Loucy (cell line): Measurements from ENCODE around the gene PKP4.

ENCODE experiments used
- H2AFZ ChIP-seq: fragments of 200-600 bp; sonication (generic); 2 replicates; pipeline ENCODE4 v1.6.0; 2016; ENCODE audit warnings: antibody characterized with exemption, mild to moderate bottlenecking, low read length, moderate library complexity
- H3F3A ChIP-seq: fragments of 200-600 bp; 2 replicates; pipeline ENCODE4 v1.6.0; 2016; ENCODE audit warnings: antibody characterized with exemption, low read depth, mild to moderate bottlenecking
- H3K27me3 ChIP-seq: fragments of 200-600 bp; sonication (generic); 2 replicates; pipeline ENCODE4 v1.6.1; 2014; ENCODE audit warnings: low read length, mild to moderate bottlenecking; ENCODE audit not compliant: insufficient read depth, poor library complexity, severe bottlenecking
- H3K36me3 ChIP-seq: fragments of 200-600 bp; sonication (generic); 2 replicates; pipeline ENCODE4 v1.6.1; 2016; ENCODE audit warnings: low read length; ENCODE audit not compliant: insufficient read depth
- H3K4me1 ChIP-seq: fragments of 200-600 bp; sonication (generic); 2 replicates; pipeline ENCODE4 v1.5.1; 2014; ENCODE audit warnings: low read length, mild to moderate bottlenecking; ENCODE audit not compliant: insufficient read depth, poor library complexity, severe bottlenecking
- H3K4me2 ChIP-seq: fragments of 200-600 bp; sonication (generic); 2 replicates; pipeline ENCODE4 v1.6.0; 2014; ENCODE audit warnings: antibody characterized with exemption, low read length, low read depth, mild to moderate bottlenecking; ENCODE audit not compliant: poor library complexity, severe bottlenecking
- H3K4me3 ChIP-seq: fragments of 200-600 bp; sonication (generic); 2 replicates; pipeline ENCODE4 v1.5.1; 2014; ENCODE audit warnings: low read length, mild to moderate bottlenecking, mixed read lengths; ENCODE audit not compliant: poor library complexity, severe bottlenecking
- H3K79me2 ChIP-seq: fragments of 200-600 bp; sonication (generic); 2 replicates; pipeline ENCODE4 v1.6.1; 2014; ENCODE audit warnings: low read length; ENCODE audit not compliant: insufficient read depth
- H3K9ac ChIP-seq: fragments of 200-600 bp; sonication (generic); 2 replicates; pipeline ENCODE4 v1.6.0; 2014; ENCODE audit warnings: mild to moderate bottlenecking, low read depth, low read length, moderate library complexity; ENCODE audit not compliant: poor library complexity, severe bottlenecking
- H3K9me2 ChIP-seq: fragments of 200-600 bp; sonication (generic); replicated peaks from 2 replicates; pipeline ENCODE4 v1.6.1; 2016; ENCODE audit warnings: low read depth, low read length, mixed read lengths
- H3K9me3 ChIP-seq: fragments of 200-600 bp; sonication (generic); 2 replicates; pipeline ENCODE4 v1.6.1; 2014; ENCODE audit warnings: mild to moderate bottlenecking, antibody characterized with exemption, low read length, low read depth; ENCODE audit not compliant: insufficient read depth
- H4K20me1 ChIP-seq: fragments of 200-600 bp; sonication (generic); 2 replicates; pipeline ENCODE4 v1.6.0; 2014; ENCODE audit warnings: antibody characterized with exemption, low read length, mild to moderate bottlenecking; ENCODE audit not compliant: insufficient read depth, poor library complexity, severe bottlenecking
- EZH2phosphoT487 ChIP-seq: fragments of 200-600 bp; IDR thresholded peaks from 2 replicates; pipeline ENCODE4 v1.6.1; 2018; ENCODE audit warnings: antibody characterized with exemption, mild to moderate bottlenecking, moderate library complexity, borderline replicate concordance
- TF ChIP-seq, protein P1 (sequence below): fragments of 200-600 bp; sonication (generic); conservative IDR thresholded peaks from 2 replicates; pipeline ENCODE4 v1.5.1; 2014; ENCODE audit warnings: mild to moderate bottlenecking, antibody characterized with exemption, low read length

The PKP4 gene

DNA sequence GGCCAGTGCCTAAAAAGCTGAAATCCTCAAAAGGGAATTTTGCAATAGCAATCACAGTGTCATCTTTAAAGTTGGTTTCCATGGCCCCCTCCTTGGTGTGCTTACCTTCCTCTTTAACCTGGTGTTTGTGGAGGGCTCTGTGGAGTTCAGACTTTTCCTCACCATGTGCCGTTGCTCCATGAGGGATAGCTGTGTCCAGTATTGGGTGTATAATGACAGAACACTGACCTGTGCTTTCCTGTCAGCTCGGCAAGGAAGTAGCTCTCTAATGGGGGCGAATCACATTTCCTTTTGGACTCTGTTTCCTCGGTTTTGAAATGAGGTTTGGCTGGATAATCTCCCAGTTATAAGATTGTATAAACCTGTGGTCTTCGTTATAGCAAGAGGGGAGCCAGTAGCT lies 172.4 kb downstream of the PKP4 start:
- H3K79me2 ChIP-seq = no peaks in the 10 kb centered on the region
- H3K4me2 ChIP-seq = no peak overlapping the region
- H3K9me3 ChIP-seq = no peaks in the 10 kb centered on the region
- peaks cover 25% of the 10 kb centered on the region for H3K36me3 ChIP-seq
- no peaks in the 10 kb centered on the region for H3K9me2 ChIP-seq
- H3K9ac ChIP-seq = no peak overlapping the region
- H3F3A ChIP-seq = no peaks in the 10 kb centered on the region
- no peaks in the 10 kb centered on the region for H3K27me3 ChIP-seq
- TF ChIP-seq, protein P1, sequence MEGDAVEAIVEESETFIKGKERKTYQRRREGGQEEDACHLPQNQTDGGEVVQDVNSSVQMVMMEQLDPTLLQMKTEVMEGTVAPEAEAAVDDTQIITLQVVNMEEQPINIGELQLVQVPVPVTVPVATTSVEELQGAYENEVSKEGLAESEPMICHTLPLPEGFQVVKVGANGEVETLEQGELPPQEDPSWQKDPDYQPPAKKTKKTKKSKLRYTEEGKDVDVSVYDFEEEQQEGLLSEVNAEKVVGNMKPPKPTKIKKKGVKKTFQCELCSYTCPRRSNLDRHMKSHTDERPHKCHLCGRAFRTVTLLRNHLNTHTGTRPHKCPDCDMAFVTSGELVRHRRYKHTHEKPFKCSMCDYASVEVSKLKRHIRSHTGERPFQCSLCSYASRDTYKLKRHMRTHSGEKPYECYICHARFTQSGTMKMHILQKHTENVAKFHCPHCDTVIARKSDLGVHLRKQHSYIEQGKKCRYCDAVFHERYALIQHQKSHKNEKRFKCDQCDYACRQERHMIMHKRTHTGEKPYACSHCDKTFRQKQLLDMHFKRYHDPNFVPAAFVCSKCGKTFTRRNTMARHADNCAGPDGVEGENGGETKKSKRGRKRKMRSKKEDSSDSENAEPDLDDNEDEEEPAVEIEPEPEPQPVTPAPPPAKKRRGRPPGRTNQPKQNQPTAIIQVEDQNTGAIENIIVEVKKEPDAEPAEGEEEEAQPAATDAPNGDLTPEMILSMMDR = no peak
- TF ChIP-seq EZH2phosphoT487 = no peak
- no peaks in the 10 kb centered on the region for H4K20me1 ChIP-seq
- H3K4me3 ChIP-seq = no peak overlapping the region
- H2AFZ ChIP-seq = no peak overlapping the region
- peaks cover 11% of the 10 kb centered on the region for H3K4me1 ChIP-seq

DNA sequence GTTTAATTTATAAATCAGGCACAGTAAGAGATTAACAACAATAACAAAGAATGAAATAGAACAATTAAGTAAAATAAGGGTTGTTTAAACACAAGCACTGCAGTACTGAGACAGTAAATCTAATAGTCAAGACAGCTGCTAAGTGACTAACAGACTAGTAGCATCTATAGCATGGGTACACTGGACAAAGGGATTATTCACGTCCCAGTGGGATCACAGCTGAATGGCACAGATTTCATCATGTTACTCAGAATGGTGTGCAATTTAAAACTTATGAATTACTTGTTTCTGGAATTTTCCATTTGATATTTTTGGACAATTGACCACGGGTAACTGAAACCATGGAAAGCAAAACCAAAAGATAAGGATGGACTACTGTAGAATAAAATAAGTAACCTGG lies 176.5 kb downstream of the PKP4 start:
- peaks cover 11% of the 10 kb centered on the region for H3K4me1 ChIP-seq
- TF ChIP-seq, protein P1 = no peak
- TF ChIP-seq EZH2phosphoT487 = no peak
- H4K20me1 ChIP-seq = no peaks in the 10 kb centered on the region
- no peak overlapping the region for H3K9ac ChIP-seq
- no peaks in the 10 kb centered on the region for H3K79me2 ChIP-seq
- no peak overlapping the region for H2AFZ ChIP-seq
- no peak overlapping the region for H3K4me2 ChIP-seq
- no peaks in the 10 kb centered on the region for H3K9me2 ChIP-seq
- H3F3A ChIP-seq = no peaks in the 10 kb centered on the region
- H3K4me3 ChIP-seq = no peak overlapping the region
- H3K36me3 ChIP-seq = peaks cover 21% of the 10 kb centered on the region; the same call in 1 of the 2 replicates
- H3K9me3 ChIP-seq = no peaks in the 10 kb centered on the region
- no peaks in the 10 kb centered on the region for H3K27me3 ChIP-seq

DNA sequence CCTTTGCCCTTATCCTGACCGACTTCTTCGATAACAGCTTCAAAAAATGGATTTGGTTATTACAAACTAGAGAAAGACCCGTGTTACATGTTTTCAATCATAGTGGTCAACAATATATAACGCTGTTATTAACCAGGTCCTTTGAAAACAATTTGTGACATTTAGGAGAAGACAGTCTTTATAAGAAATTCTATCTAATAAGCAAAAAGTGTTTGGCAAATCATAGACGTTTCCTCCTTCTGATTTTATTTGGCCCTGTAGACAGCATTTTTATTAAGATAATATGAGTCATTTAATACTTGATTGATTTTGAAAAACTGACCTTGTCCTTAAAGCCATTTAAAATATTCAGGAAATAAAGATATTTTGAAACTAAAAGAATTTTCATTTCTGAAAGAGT lies 177.9 kb downstream of the PKP4 start:
- no peak overlapping the region for H2AFZ ChIP-seq
- peaks cover 11% of the 10 kb centered on the region for H3K4me1 ChIP-seq
- no peak overlapping the region for H3K9ac ChIP-seq
- peaks cover 21% of the 10 kb centered on the region; the same call in 1 of the 2 replicates for H3K36me3 ChIP-seq
- H3K79me2 ChIP-seq = no peaks in the 10 kb centered on the region
- no peak overlapping the region for H3K4me3 ChIP-seq
- no peaks in the 10 kb centered on the region for H4K20me1 ChIP-seq
- H3F3A ChIP-seq = no peaks in the 10 kb centered on the region
- no peak overlapping the region for H3K4me2 ChIP-seq
- H3K9me3 ChIP-seq = no peaks in the 10 kb centered on the region
- H3K9me2 ChIP-seq = no peaks in the 10 kb centered on the region
- no peak for TF ChIP-seq EZH2phosphoT487
- TF ChIP-seq, protein P1 = no peak
- no peaks in the 10 kb centered on the region for H3K27me3 ChIP-seq
